Measurements from ENCODE around the gene POLA1. TPM values are rescaled to one million over a fixed set of nuclear protein-coding genes. Genes with fewer than 3 reads are reported as not detected.

POLA1 gene
- total RNA-seq, 2 donors from 2014 or later = 7.9 to 19.6 TPM

DNA sequence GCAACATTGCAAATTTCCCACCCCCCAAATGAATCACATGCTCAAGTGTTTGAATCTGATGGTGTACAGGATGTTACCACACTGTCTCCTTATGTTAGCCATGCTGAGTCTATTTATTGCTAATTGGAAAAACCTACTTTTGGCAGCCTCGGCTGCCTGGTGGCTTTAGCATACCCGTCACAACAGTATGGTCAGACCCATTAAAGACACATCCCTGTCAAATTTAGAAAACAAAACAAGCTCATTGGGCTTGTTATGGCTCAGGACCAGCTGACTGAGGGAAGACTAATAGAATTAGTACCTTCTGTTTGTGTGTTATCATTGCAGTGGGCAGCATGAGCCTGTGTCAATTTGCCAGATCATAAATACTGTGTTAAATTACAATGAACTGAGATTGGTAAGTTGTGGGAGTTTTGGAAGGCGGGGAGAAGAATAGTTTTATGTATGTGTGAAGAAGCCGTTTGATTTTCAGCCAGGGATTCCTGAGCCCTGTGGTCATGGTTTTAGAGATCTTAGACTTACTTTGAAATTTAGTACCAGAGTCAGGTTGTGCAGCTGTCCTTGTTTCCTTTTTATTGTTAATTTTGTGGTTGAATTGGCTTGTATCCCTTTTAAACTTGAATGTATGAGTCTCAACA is 66.8 kb downstream of the POLA1 start:
- Histone ChIP-seq H3K4me3 (no peak overlapping the region), H3K9ac (ENCODE audit: low read depth in 2 of 2, low read length in 2 of 2) (no peak overlapping the region), H3K27ac (no peak overlapping the region), H3K27me3 (no peaks in the 10 kb centered on the region), H3K4me1 (no peaks in the 10 kb centered on the region), H3K36me3 (no peaks in the 10 kb centered on the region), H3K9me3 (no peaks in the 10 kb centered on the region)
- TF ChIP-seq, protein P1, sequence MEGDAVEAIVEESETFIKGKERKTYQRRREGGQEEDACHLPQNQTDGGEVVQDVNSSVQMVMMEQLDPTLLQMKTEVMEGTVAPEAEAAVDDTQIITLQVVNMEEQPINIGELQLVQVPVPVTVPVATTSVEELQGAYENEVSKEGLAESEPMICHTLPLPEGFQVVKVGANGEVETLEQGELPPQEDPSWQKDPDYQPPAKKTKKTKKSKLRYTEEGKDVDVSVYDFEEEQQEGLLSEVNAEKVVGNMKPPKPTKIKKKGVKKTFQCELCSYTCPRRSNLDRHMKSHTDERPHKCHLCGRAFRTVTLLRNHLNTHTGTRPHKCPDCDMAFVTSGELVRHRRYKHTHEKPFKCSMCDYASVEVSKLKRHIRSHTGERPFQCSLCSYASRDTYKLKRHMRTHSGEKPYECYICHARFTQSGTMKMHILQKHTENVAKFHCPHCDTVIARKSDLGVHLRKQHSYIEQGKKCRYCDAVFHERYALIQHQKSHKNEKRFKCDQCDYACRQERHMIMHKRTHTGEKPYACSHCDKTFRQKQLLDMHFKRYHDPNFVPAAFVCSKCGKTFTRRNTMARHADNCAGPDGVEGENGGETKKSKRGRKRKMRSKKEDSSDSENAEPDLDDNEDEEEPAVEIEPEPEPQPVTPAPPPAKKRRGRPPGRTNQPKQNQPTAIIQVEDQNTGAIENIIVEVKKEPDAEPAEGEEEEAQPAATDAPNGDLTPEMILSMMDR (IDR thresholded peaks at IDR 0.05) = no peak
- no peak for DNase-seq
- intact Hi-C loops (cut with DNase I) = no loop called here

DNA sequence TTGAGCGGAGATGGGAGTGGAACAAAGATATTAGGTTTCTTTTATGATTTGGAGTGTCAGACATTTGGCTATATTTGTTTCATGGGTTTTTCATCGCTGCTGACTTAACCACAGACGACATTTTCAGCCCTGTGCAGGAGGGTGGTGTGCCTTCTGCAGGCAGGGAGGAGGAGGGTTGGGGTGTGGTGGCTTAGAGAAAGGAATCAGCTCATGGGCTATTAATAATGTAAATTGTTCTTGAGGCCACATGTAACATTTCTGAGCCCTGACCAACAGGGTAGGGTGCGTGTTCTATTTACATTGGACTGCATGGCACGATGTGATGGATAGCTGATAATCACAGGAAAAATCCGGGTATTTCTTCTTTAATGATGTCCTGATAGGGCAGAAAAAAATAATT is 67.6 kb downstream of the POLA1 start:
- TF ChIP-seq, protein P1 (IDR thresholded peaks at IDR 0.05) = no peak
- Histone ChIP-seq H3K36me3 (no peaks in the 10 kb centered on the region), H3K9me3 (no peaks in the 10 kb centered on the region), H3K27ac (no peak overlapping the region), H3K27me3 (no peaks in the 10 kb centered on the region), H3K4me1 (no peaks in the 10 kb centered on the region), H3K9ac (ENCODE audit: low read depth in 2 of 2, low read length in 2 of 2) (no peak overlapping the region), H3K4me3 (no peak overlapping the region)
- intact Hi-C loops (cut with DNase I) = no loop called here
- DNase-seq = no peak

DNA sequence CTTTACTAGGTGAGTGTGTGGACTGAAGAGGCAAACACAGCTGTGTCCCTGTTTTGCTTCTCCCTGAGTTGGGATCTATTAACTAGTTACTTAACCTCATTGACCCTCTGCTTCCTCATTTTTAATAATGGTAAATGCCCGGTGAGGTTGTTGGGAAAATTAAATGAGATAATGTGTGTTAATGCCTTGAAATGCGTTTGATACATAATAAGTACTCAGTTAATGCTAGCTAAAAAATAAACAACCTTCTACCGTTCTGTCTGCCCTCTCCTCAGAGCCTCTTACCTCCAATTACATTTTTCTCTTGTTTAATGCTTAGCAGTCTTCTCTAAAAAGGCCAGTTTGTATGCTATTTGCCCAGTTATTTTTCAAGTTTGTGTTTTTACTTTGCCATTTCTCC is 70.3 kb downstream of the POLA1 start:
- Histone ChIP-seq H3K4me3 (no peak overlapping the region), H3K9me3 (no peaks in the 10 kb centered on the region), H3K4me1 (no peaks in the 10 kb centered on the region), H3K9ac (ENCODE audit: low read depth in 2 of 2, low read length in 2 of 2) (no peak overlapping the region), H3K27ac (no peak overlapping the region), H3K27me3 (no peaks in the 10 kb centered on the region), H3K36me3 (no peaks in the 10 kb centered on the region)
- intact Hi-C loops (cut with DNase I) = no loop called here
- TF ChIP-seq, protein P1 (IDR thresholded peaks at IDR 0.05) = no peak
- no peak for DNase-seq

DNA sequence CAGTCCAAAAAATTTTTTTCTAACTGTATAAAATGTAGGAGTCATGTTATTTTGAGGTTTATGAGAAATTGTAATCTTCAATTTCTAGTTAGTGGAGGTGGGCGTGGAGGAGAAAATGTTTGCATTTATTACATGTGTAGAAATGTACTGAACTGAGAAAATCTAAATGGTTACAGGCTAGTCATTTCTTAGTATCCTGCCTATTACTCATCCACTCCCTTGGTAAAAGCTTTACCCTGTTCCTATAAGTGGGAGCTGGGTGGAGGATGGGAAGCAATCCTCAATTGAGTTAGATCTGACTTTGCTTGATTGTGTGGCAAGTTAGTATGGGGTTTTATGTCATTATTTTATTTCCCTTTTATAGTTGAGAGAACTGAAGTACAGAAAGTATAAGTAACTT is 73.8 kb downstream of the POLA1 start:
- no peak overlapping the region for H3K4me3 ChIP-seq
- no peak for DNase-seq
- H3K9ac ChIP-seq (ENCODE audit: low read depth in 2 of 2, low read length in 2 of 2) = no peak overlapping the region
- no peaks in the 10 kb centered on the region for H3K4me1 ChIP-seq
- no peak overlapping the region for H3K27ac ChIP-seq
- H3K9me3 ChIP-seq = no peaks in the 10 kb centered on the region
- no peaks in the 10 kb centered on the region for H3K36me3 ChIP-seq
- intact Hi-C loops (cut with DNase I) = no loop called here
- H3K27me3 ChIP-seq = no peaks in the 10 kb centered on the region
- TF ChIP-seq, protein P1 (IDR thresholded peaks at IDR 0.05) = no peak

DNA sequence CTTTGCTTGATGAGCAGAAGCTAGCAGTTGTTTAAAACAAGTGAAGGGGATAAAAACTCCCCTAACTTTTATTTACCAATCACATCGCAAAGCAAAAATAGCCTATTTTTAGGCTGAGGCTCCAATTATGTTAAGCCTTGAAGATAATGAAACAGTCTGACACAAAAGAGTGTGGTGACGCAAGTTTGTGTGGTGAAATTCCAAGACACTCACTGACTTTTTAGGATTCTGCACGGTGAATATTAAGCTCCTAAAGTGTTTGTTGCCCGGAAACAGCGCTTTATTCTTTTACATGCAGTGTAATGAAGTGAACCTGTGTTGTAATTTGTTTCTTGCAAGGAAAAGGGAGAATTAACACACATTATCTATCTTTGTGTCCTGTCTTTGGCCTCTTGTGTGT is 74.8 kb downstream of the POLA1 start:
- Histone ChIP-seq H3K36me3 (no peaks in the 10 kb centered on the region), H3K27ac (no peak overlapping the region), H3K4me3 (no peak overlapping the region), H3K9me3 (no peaks in the 10 kb centered on the region), H3K4me1 (no peaks in the 10 kb centered on the region), H3K27me3 (no peaks in the 10 kb centered on the region), H3K9ac (ENCODE audit: low read depth in 2 of 2, low read length in 2 of 2) (no peak overlapping the region)
- no peak for DNase-seq
- intact Hi-C loops (cut with DNase I) = no loop called here
- TF ChIP-seq, protein P1 (IDR thresholded peaks at IDR 0.05) = no peak

All from colonic mucosa (tissue), 4 donors.